ENCODE results near the gene YEATS2. TPM values are rescaled to one million over a fixed set of nuclear protein-coding genes. Genes with fewer than 3 reads are reported as not detected.

YEATS2 gene
- total and polyA plus RNA-seq, 2 donors (not counting 3 experiments of a cell fraction or from before 2014, with no cell fraction given) = 30.2 to 59.9 TPM

- H3K9me3 ChIP-seq (replicated peaks; ENCODE audit: control insufficient read depth, insufficient read depth, low read length) = no peaks in the 10 kb centered on the region
Measured at GRCh38 chr3:183833516-183833915, 135.9 kb downstream of the YEATS2 start.

GRCh38 chr3:183837390-183837789 is 139.8 kb downstream of the YEATS2 start:
- no TSS peak for BruUV-seq (replicated peaks)
- dilution Hi-C loops (cut with MboI; ENCODE audit: extremely low pct_ligation_motif_present, low sequenced_read_pairs) = no loop called here
- Histone ChIP-seq H3K9ac (replicated peaks; ENCODE audit: extremely low read depth, insufficient read depth, low read length) (no peak overlapping the region), H2AFZ (ENCODE audit: low read depth, low read length) (no peak overlapping the region), H3K4me3 (replicated peaks in 1 of 3; ENCODE audit: insufficient read depth in 1 of 3, low read depth in 1 of 3, low read length in 3 of 3) (no peak overlapping the region), H3K27me3 (ENCODE audit: control insufficient read depth in 2 of 2, insufficient read depth in 2 of 2, low read length in 2 of 2) (no peaks in the 10 kb centered on the region), H3K36me3 (ENCODE audit: control insufficient read depth in 2 of 2, extremely low read depth in 1 of 2, insufficient read depth in 2 of 2, low read length in 2 of 2) (peaks cover 6 to 9% of the 10 kb centered on the region in 2 experiments), H4K20me1 (replicated peaks; ENCODE audit: control insufficient read depth, extremely low read depth, insufficient read depth, low read length) (no peaks in the 10 kb centered on the region), H3K79me2 (ENCODE audit: control insufficient read depth, insufficient read depth, low read length) (no peaks in the 10 kb centered on the region), H3K9me3 (replicated peaks; ENCODE audit: control insufficient read depth, insufficient read depth, low read length) (no peaks in the 10 kb centered on the region), H3K4me2 (ENCODE audit: insufficient read depth, low read length) (no peak overlapping the region), H3K4me1 (ENCODE audit: control insufficient read depth, extremely low read depth, insufficient read depth, low read length) (no peaks in the 10 kb centered on the region), H3K9me1 (replicated peaks; ENCODE audit: control insufficient read depth, extremely low read depth, insufficient read depth, low read length) (no peaks in the 10 kb centered on the region), H3K27ac (ENCODE audit: insufficient read depth, low read depth, low read length) (no peak overlapping the region)
- DNase-seq (ENCODE audit: low read depth, low spot score) (no peak), FAIRE-seq (no peak)
- ChIA-PET POLR2A (no interaction called here), CTCF (no interaction called here)
- TF ChIP-seq EZH2 (IDR thresholded peaks at IDR 0.05; ENCODE audit: borderline replicate concordance, low read depth, low read length, severe bottlenecking) (no peak), CTCF (IDR thresholded peaks at IDR 0.05; ENCODE audit: extremely low read depth in 1 of 2, insufficient read depth in 1 of 2, low read depth in 1 of 2, low read length in 2 of 2) (no peak), FOS (IDR thresholded peaks at IDR 0.05; ENCODE audit: borderline replicate concordance, insufficient read depth, low read length) (no peak), MAX (IDR thresholded peaks at IDR 0.05; ENCODE audit: insufficient read depth, insufficient read length) (no peak), POLR2AphosphoS5 (IDR thresholded peaks at IDR 0.05; ENCODE audit: insufficient read depth, low read depth, low read length) (no peak), GATA2 (IDR thresholded peaks at IDR 0.05; ENCODE audit: insufficient read depth, insufficient read length, low read depth, low read length) (no peak), JUN (IDR thresholded peaks at IDR 0.05; ENCODE audit: borderline replicate concordance, insufficient read depth, insufficient read length, low read depth) (no peak), MYC (IDR thresholded peaks at IDR 0.05; ENCODE audit: low read depth, low read length) (no peak), POLR2A (IDR thresholded peaks at IDR 0.05; ENCODE audit: low read depth, low read length) (no peak)
- intact Hi-C loops (cut with micrococcal nuclease) = no loop called here

More at GRCh38 chr3:183833516-183833915, 135.9 kb downstream of the YEATS2 start:
- Histone ChIP-seq H3K4me3 (replicated peaks in 1 of 3; ENCODE audit: insufficient read depth in 1 of 3, low read depth in 1 of 3, low read length in 3 of 3) (no peak overlapping the region), H3K4me1 (ENCODE audit: control insufficient read depth, extremely low read depth, insufficient read depth, low read length) (no peaks in the 10 kb centered on the region), H3K9me1 (replicated peaks; ENCODE audit: control insufficient read depth, extremely low read depth, insufficient read depth, low read length) (no peaks in the 10 kb centered on the region), H3K4me2 (ENCODE audit: insufficient read depth, low read length) (no peak overlapping the region), H3K36me3 (ENCODE audit: control insufficient read depth in 2 of 2, extremely low read depth in 1 of 2, insufficient read depth in 2 of 2, low read length in 2 of 2) (peaks cover 6 to 10% of the 10 kb centered on the region in 2 experiments), H2AFZ (ENCODE audit: low read depth, low read length) (no peak overlapping the region), H3K79me2 (ENCODE audit: control insufficient read depth, insufficient read depth, low read length) (no peaks in the 10 kb centered on the region), H3K9ac (replicated peaks; ENCODE audit: extremely low read depth, insufficient read depth, low read length) (no peak overlapping the region), H4K20me1 (replicated peaks; ENCODE audit: control insufficient read depth, extremely low read depth, insufficient read depth, low read length) (no peaks in the 10 kb centered on the region), H3K27me3 (ENCODE audit: control insufficient read depth in 2 of 2, insufficient read depth in 2 of 2, low read length in 2 of 2) (no peaks in the 10 kb centered on the region), H3K27ac (ENCODE audit: insufficient read depth, low read depth, low read length) (no peak overlapping the region)
- intact Hi-C loops (cut with micrococcal nuclease) (no loop called here), dilution Hi-C loops (cut with MboI; ENCODE audit: extremely low pct_ligation_motif_present, low sequenced_read_pairs) (no loop called here)
- no TSS peak for BruUV-seq (replicated peaks)
- TF ChIP-seq EZH2 (IDR thresholded peaks at IDR 0.05; ENCODE audit: borderline replicate concordance, low read depth, low read length, severe bottlenecking) (no peak), GATA2 (IDR thresholded peaks at IDR 0.05; ENCODE audit: insufficient read depth, insufficient read length, low read depth, low read length) (no peak), MYC (IDR thresholded peaks at IDR 0.05; ENCODE audit: low read depth, low read length) (no peak), JUN (IDR thresholded peaks at IDR 0.05; ENCODE audit: borderline replicate concordance, insufficient read depth, insufficient read length, low read depth) (no peak)
- CTCF ChIA-PET = no interaction called here
- DNase-seq (ENCODE audit: low read depth, low spot score) (no peak), FAIRE-seq (no peak)
- POLR2A ChIA-PET = no interaction called here
